Stimulated activated CD8-positive, alpha-beta memory T cell treated with anti-CD3 and anti-CD28 coated beads, Interleukin-15, amount 100 ng/mL, for 48 hours (primary cell): Measurements from ENCODE around the gene PCARE.
"Not testable (repeated sequence)": the region's sequence is repeated elsewhere in the genome, so short reads cannot be mapped to it uniquely, and the experiment has no call there.

Experiments
- DNase-seq, 2 donors: peaks; one replicate each; pipeline ENCODE4 v3.0.0-alpha.2; 2020; ENCODE audit warnings: low read depth in 2 of 2

Gene PCARE

DNA sequence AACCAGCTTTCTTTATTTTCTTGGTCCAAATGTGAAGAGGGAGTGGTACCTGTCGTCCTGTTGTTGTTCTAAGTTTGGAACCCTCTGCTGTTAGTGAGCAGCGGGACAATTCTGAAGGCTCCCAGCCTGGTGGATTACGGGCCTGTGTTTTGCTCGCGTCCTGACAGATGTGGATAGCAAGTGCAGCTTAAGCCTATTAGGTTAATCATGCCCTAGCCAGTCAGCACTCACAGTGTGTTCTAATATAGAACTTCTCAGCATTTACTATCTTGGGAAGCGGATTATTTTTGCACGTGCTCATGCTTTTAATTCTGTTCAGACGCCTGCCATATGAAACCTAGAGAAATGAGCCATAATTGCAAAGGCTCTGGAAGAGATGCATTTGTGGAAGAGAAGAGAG lies at the start of gene PCARE:
PCARE (minus strand) TSS at position 113 of the 400 bp plus-strand sequence. CDS start 262 bp downstream, outside the sequence.
- DNase-seq: no peak

- no peak for DNase-seq
Observed at GRCh38 chr2:29123617-29124349, 49.5 kb upstream of the PCARE start.

DNA sequence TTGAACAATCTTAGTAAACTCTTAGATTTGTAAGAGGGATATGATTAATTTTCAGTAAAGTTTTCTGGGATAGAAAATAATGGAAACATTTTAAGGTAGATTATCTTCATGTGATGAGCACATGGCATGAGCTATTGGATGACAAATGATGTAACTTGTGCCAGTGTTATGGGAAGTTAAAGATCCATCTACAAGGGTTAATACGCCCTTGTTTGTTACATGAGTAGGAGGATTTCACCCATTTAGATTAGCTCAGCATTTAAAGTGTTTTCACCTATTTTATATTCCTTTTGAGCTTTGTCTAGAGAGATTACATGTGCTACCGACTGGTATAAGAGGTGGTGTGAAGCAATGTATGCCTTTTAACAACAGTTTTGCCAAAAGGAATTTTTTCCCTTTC lies 46.5 kb upstream of the PCARE start:
- no peak for DNase-seq

DNA sequence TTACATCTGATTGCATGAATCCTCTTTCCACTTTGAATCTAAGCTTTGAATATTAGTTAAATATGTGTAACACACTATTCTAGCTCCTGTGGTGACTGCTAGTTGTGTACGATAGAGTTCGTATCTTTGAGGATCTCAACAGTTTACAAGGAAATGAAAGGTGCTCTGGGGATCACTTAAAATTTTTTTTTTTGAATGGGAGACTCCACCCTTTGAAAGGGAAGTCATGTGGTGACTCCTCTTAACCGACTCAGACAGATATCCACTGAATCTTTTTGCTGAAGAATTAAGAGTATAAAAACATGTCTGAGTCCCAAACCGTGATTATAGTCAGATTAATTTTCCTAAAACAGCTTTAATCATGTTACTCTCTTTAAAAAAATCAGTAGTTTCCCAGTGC lies 44.9 kb upstream of the PCARE start:
- no peak for DNase-seq

- no peak for DNase-seq
Observed at GRCh38 chr2:29117636-29118303, 43.4 kb upstream of the PCARE start.

DNA sequence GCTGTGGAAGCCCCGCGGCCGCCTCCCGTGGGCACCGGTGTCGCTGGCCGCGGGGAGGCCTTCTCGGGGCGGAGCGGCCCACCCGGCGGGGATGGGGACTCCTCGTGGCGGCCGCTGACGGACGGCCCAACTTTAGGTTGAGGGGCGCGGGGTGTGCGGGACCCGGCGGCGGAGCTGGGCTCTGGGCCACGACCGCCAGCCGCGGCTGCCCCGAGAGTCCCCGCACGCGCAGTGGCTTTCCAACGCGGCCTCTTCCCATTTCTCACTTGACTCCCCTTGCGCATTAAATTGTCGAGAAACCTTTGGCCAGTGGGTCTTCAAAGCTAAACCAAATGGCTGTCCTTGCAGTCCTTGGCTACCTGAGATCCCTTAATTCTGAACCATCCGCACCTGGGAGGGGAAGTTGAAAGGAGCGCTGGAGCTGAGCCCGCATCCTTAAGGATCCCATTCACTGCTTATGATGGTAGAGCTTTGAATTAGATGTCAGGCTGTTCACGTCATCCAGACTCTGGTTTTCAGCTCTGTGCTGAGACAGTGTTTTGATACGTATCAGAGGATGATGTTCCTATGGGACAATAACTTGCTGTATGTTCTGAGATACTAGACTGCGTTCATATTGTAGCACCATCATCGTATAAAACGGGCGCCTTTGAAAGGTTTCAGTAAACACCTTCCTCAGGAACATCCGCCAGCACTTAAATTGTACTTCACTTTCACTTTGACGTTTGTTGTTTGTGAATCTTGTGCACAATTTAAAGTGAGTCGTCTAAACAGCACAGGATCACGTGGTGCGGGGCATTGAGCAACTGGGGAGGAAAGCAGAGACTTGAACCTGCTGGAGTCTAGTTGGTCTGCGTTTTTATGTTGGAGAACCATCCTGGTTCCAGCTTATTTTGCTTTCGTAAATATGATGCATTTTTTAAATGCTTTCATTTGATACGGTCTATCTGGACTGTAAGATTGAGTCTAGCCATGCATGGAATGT lies 41.8 kb upstream of the PCARE start:
- DNase-seq: peak in 1 of 2 donors; percentile 45

GRCh38 chr2:29114946-29115609 lies 40.8 kb upstream of the PCARE start, which contains the start of gene CLIP4:
CLIP4 (plus strand) TSS chr2:29115415; CDS start chr2:29121389, 5,974 bp downstream.
- peak; percentile 68 to 71 for DNase-seq

DNA sequence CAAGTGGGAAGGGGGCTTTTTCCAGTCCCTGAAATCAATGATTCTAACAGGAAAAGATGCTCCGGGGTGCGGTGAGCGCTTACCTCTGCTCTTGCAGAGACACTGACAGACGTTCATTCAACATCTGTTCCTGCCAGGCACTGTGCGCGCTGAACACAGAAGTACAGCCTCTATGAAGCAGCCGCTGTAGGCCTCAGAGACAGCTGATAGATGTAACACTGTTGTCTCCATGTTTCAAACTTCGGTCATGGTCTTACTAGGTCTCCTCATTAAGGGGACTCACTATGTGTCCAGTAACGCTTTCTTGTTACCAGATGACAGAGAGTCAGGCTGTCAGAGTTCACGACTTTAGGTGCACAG lies 40.2 kb upstream of the PCARE start:
- no peak for DNase-seq

- DNase-seq: no peak
Observed at GRCh38 chr2:29113891-29114321, 39.6 kb upstream of the PCARE start.

- DNase-seq: no peak
Observed at GRCh38 chr2:29113027-29113686, 38.8 kb upstream of the PCARE start.

DNA sequence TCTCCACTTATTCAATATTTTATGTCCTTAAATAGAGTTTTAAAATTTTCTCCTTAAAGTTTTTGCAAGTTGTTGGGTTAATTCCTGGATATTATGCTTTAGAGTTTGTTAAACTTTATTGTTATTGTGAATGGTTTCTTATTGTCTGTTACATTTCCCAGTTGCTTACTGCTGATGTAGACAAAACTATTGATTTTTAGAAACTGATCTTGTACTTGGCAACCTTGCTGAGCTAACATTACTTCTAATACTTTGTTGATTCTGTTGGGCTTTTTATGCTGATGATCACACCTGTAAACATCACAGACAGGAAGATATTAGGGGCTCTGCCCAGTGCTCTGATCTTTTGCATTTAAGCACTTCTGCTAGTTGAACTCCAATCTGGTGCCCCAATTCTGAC lies 38.1 kb upstream of the PCARE start:
- DNase-seq: no peak

DNA sequence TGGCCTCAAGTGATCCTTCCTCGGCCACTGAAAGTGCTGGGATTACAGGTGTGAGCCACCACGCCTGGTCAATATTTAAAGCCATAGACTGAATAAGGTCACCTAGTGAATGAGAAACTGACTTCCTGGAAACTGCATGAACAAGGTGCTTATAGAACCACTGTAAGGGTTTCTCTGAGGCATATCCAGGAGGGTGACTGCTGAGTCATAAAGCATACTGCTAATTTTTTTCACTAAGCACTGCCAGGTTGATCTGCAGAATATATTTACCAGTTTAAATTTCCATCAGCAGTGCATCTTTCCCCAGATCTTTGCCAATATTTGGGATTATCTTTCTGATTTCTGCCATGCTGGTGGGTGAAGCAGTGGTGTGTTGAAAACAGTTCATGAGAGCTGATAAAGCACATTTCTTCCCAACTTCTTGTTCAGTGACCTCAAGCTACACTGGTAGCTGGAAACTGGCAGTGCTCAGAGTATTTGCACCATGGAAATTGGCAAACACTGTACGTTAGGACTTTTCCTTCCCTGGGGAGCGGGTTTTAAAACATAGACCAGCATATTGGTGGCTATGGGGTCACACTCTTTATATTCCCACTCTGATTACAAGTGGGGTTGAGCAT lies 36.7 kb upstream of the PCARE start:
- no peak for DNase-seq

GRCh38 chr2:29109246-29109645 lies 34.9 kb upstream of the PCARE start:
- DNase-seq: no peak

DNA sequence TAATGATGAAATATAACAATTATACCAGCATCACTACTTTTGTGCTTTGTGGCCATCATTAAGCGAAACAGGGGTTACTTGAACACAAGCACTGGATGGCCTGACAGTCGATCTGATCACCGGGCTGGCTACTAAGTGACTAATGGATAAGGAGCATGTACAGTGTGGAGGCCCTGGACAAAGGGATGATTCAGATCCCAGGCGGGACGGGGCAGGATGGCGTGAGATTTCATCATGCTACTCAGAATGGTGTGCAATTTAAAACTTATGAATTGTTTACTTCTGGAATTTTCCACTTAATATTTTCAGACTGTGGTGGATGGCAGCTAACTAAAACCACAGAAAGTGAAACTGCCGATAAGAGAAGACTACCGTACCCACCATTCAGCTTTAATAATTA lies 33.9 kb upstream of the PCARE start:
- no peak for DNase-seq

GRCh38 chr2:29107547-29107946 lies 33.2 kb upstream of the PCARE start:
- not testable (repeated sequence) for DNase-seq

- no peak for DNase-seq
Observed at GRCh38 chr2:29106980-29107388, 32.7 kb upstream of the PCARE start.

DNA sequence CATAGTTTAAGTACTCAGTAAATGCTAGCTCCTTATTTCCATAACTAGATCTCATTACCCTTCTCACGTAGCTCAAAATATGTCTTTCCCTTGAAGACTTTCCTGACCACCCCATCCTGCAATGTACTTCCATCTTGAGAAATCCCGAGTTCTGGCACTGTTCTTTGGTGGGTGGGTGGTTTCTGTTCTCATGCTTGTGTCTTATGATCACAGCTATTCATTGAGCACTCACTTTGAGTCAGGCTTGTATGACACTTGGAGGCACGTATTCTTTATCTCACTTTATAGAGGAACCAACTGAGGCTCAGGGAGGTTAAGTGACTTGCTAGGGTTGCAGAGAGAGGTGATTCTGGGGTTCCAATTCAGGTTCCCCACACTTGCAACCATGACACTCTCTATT lies 31.9 kb upstream of the PCARE start:
- DNase-seq: no peak

DNA sequence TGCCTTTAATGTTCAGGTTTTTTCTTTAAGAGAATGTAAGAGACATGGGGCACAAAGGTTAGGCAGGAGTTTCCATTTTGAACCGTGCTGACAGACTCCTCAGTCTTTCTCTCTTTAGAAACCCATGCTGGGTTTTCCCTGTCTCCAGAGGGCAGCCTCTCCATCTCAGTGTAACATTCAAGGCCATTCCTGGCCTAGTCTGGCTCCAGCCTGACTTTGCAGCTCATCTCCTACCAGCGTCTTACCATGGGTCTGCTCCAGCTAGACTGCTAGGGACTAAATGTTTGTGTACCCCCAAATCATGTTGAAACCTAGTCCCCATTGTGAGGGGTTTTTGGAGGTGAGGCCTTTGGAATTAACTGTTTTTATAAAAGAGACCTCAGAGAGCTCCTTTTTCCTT lies 31.1 kb upstream of the PCARE start:
- DNase-seq: no peak

DNA sequence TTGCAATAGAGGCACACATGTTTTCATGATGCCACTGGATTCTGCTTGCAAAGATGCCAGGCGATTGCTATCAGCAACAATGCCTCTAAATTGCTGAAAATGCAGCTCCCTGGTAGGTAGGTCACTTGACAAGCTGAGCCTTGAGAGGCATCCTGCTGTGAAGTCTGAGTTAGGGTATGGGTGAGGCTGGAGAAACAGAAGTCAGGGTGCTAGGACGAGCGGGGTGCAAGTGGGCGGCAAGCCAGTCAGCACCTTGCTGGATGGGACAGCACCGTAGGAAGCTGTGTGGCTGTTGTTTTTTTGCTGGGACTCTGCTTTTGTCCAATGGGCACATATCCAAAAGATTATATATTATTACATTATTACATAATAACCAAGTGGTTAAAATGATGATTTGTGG lies 30.4 kb upstream of the PCARE start:
- DNase-seq: no peak

DNA sequence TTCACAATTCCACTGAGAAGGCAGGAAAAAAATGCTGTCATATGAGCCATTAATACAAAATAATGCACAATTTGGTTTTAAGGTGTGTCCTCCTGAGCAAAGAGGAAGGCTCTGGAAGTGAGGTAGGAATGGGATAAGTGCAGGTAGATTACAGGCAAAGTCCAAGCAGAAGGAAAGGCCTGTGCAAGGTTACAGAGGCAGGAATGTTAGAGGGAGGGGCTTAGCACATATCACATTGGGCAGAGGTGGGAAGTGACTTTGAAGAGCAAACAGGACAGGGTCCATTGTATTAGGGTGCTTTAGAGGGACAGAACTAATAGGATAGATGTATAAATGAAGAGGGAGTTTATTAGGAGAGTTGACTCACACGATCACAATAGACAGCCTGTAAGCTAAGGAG lies 26.2 kb upstream of the PCARE start:
- DNase-seq: no peak

DNA sequence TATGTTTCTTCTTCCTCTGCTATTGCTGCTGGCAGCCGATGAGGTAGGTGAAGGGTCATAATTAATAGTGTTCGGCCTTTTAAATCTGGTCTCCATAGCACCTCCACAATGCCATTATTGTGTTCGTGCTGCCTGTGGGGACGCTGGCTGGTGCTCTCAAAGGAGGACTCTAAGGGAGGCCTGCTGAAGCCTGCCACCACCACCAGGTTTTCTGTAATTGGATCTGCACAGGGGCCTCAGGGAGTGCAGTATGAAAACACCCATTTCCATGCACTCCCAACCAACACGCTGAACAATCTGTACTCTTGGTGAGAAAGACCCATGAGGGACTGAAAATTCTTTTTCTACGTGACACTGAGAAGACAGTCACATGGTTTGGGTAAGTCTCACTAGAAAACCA lies 23.2 kb upstream of the PCARE start:
- DNase-seq: no peak
